PC-9 (cell line): ENCODE data around the gene ITGB7. TPM values are rescaled to one million over a fixed set of nuclear protein-coding genes. Genes with fewer than 3 reads are reported as not detected.

Source experiments
- BruUV-seq: library from RNA; stranded (reverse); fragments of 400-500 nt; replicated peaks from 2 replicates; lab custom pipeline; 2021; lab: Mats Ljungman, UMichigan
- CTCF ChIA-PET: fragments of 300-600 bp; sonication (Branson Sonifier 250); formaldehyde crosslinking; loops from one replicate; lab custom pipeline; 2022; ENCODE audit warnings: antibody characterized with exemption; lab: Charles Lee
- POLR2A ChIA-PET: fragments of 300-600 bp; sonication (Branson Sonifier 250); formaldehyde crosslinking; loops from one replicate; lab custom pipeline; 2022; ENCODE audit warnings: antibody characterized with exemption; ENCODE audit not compliant: unreplicated experiment; lab: Charles Lee
- DNase-seq, 2 experiments: peaks; one replicate each; pipeline versions ENCODE4 v3.0.0 to v3.0.0-alpha.2; 2015 to 2022; ENCODE audit warnings: mixed read lengths in 1 of 2
- H2AFZ ChIP-seq: fragments of 200-600 bp; sonication (generic); 2 replicates; pipeline ENCODE4 v1.8.1; 2017; ENCODE audit warnings: antibody characterized with exemption
- H3F3A ChIP-seq: fragments of 200-600 bp; sonication (generic); 2 replicates; pipeline ENCODE4 v1.8.1; 2017; ENCODE audit warnings: antibody characterized with exemption, mild to moderate bottlenecking, low read depth; ENCODE audit not compliant: insufficient read depth
- H3K27ac ChIP-seq: fragments of 200-600 bp; sonication (generic); 2 replicates; pipeline ENCODE4 v1.6.1; 2016; ENCODE audit warnings: mixed run types
- H3K27me3 ChIP-seq: fragments of 200-600 bp; sonication (generic); 2 replicates; pipeline ENCODE4 v1.6.1; 2016; ENCODE audit warnings: low read depth, mixed run types; ENCODE audit not compliant: insufficient read depth
- H3K36me3 ChIP-seq: fragments of 200-600 bp; sonication (generic); 2 replicates; pipeline ENCODE4 v1.6.1; 2016; ENCODE audit warnings: low read depth, mixed run types
- H3K4me1 ChIP-seq: fragments of 200-600 bp; sonication (generic); replicated peaks from 2 replicates; pipeline ENCODE4 v1.6.1; 2016; ENCODE audit warnings: mixed run types; ENCODE audit not compliant: insufficient read depth
- H3K4me2 ChIP-seq: fragments of 200-600 bp; sonication (generic); 2 replicates; pipeline ENCODE4 v1.6.1; 2017; ENCODE audit warnings: mixed run types
- H3K4me3 ChIP-seq: fragments of 200-600 bp; sonication (generic); 2 replicates; pipeline ENCODE4 v1.6.1; 2016; ENCODE audit warnings: mixed run types
- H3K79me2 ChIP-seq: fragments of 200-600 bp; sonication (generic); 2 replicates; pipeline ENCODE4 v1.6.1; 2017; ENCODE audit warnings: low read depth, mixed run types
- H3K9me2 ChIP-seq: fragments of 200-600 bp; sonication (generic); 2 replicates; pipeline ENCODE4 v1.8.1; 2017; ENCODE audit warnings: mild to moderate bottlenecking; ENCODE audit not compliant: insufficient read depth
- H3K9me3 ChIP-seq: fragments of 200-600 bp; sonication (generic); 2 replicates; pipeline ENCODE4 v1.8.1; 2016; ENCODE audit warnings: low read depth; ENCODE audit not compliant: insufficient read depth
- H4K20me1 ChIP-seq: fragments of 200-600 bp; sonication (generic); 2 replicates; pipeline ENCODE4 v1.8.1; 2017; ENCODE audit not compliant: insufficient read depth
- CTCF ChIP-seq: fragments of 200-600 bp; sonication (generic); conservative IDR thresholded peaks from 2 replicates; pipeline ENCODE4 v1.6.1; 2017; ENCODE audit warnings: mixed run types, antibody characterized with exemption, mild to moderate bottlenecking, moderate library complexity
- EZH2 ChIP-seq: fragments of 200-600 bp; sonication (generic); IDR thresholded peaks from 2 replicates; pipeline ENCODE4 v1.8.0; 2017; ENCODE audit warnings: antibody characterized with exemption, low read depth
- intact Hi-C: fragments of 100-400 bp; cut with micrococcal nuclease; formaldehyde crosslinking; loops from one replicate; pipeline ENCODE4 v1.10.0; 2022; ENCODE audit not compliant: unreplicated experiment
- total RNA-seq: library from RNA; stranded (reverse); gene quantifications from 2 replicates; pipeline ENCODE4 v1.2.3, GENCODE V29; 2021

ITGB7 gene
- total RNA-seq, 1 experiment from 2014 or later = 3.3 TPM

- intact Hi-C loops = no loop called here
- Histone ChIP-seq H3K27me3 (no peaks in the 10 kb centered on the region), H2AFZ (no peak overlapping the region), H4K20me1 (no peaks in the 10 kb centered on the region), H3K9me3 (no peaks in the 10 kb centered on the region), H3K9me2 (no peaks in the 10 kb centered on the region), H3K4me1 (peaks cover 59% of the 10 kb centered on the region), H3K27ac (peak overlapping the region; percentile 23; the same call in 1 of the 2 replicates), H3F3A (peaks cover 44% of the 10 kb centered on the region), H3K4me3 (no peak overlapping the region), H3K79me2 (peaks cover 38% of the 10 kb centered on the region), H3K4me2 (peak overlapping the region; percentile 41), H3K36me3 (peaks cover 5% of the 10 kb centered on the region; the same call in 1 of the 2 replicates)
- no TSS peak for BruUV-seq
- ChIA-PET POLR2A (interaction anchor here (0.5 to 0.7 kb wide), 3 partner anchors 120 to 344 kb away, joined by 3 read pairs; no protein-coding TSS in a partner anchor), CTCF (interaction anchor here (0.6 to 1.0 kb wide), 2 partner anchors 27 to 44 kb away, joined by 3 to 14 read pairs; partner anchors contain the start of gene ZNF740)
- peak; percentile 54 to 76 for DNase-seq
- TF ChIP-seq CTCF = 0 out of 2 replicates have a peak, but pooled peaks have one; percentile 36
- no peak for TF ChIP-seq EZH2
Observed at GRCh38 chr12:53224061-53224896, 17.2 kb upstream of the ITGB7 start.

DNA sequence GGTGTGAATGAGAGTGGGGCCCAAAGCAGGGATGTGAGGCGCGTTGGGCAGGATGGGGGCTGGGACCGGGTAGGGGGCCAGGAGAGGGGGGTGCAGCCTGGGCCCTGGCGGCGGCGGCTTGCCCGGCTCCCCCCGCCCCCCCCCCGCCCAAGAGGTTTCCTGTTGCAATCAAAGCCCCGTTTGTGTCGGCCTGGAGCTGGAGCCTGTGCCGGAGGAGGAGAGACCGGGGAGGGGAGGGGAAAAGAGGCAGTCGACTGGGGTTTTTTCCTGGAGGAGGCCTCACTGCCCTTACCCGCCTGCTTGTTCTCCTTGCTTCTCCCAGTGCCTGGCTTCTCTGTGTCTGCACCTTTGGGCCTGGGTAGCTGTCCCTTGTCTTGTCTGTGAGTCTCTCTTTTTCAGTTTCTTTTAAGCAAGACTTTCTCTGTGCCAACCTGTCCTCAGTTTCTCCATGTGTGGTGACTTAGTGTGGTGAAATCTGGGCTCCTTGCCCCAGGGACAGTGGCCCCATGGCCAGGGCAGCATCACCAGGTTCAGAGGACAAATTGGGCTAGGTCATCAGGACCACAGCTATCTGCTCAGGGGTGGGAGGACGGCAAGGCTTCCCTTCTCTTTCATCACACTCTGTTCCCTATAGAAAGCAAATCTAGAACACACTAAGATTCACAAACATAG lies 16.5 kb upstream of the ITGB7 start:
- Histone ChIP-seq H3K36me3 (no peaks in the 10 kb centered on the region), H4K20me1 (no peaks in the 10 kb centered on the region), H2AFZ (no peak overlapping the region), H3K9me3 (no peaks in the 10 kb centered on the region), H3K27ac (0 out of 2 replicates have a peak overlapping the region, but pooled peaks have one; percentile 23), H3K4me1 (peaks cover 61% of the 10 kb centered on the region), H3K4me3 (no peak overlapping the region), H3F3A (peaks cover 44% of the 10 kb centered on the region), H3K79me2 (peaks cover 39% of the 10 kb centered on the region), H3K27me3 (no peaks in the 10 kb centered on the region), H3K4me2 (no peak overlapping the region), H3K9me2 (no peaks in the 10 kb centered on the region)
- intact Hi-C loops = no loop called here
- TF ChIP-seq CTCF = no peak
- no peak for TF ChIP-seq EZH2
- BruUV-seq = no TSS peak
- ChIA-PET POLR2A (no interaction called here), CTCF (interaction anchor here (0.6 to 0.7 kb wide), 2 partner anchors 43 to 61 kb away, joined by 7 to 14 read pairs; partner anchors contain the start of gene ZNF740)
- DNase-seq = no peak

DNA sequence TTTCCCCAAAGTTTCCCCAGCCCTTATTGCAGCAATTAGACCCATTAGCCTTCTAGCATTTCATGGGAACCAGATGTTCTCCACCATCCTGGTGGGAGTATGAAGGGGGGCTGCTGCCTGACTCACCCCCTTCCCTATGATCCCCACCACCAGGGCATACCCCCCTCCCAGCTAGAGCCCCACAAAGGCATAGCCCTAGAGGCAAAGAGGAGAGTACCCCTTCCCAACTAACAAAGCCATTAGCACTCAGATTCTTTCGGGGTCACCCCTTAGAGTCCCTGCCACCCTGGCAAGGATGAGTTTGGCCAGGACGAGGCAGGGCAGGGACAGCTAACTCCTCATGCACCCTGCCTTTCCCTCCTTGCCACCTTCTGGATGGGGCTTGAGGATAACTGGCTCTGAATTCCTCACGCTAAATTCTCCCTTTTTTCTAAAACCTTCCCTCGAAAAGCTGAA lies 15.8 kb upstream of the ITGB7 start:
- Histone ChIP-seq H3K9me2 (no peaks in the 10 kb centered on the region), H3F3A (peaks cover 44% of the 10 kb centered on the region), H4K20me1 (no peaks in the 10 kb centered on the region), H3K36me3 (no peaks in the 10 kb centered on the region), H3K4me2 (peak overlapping the region; percentile 99), H3K9me3 (no peaks in the 10 kb centered on the region), H2AFZ (no peak overlapping the region), H3K27me3 (no peaks in the 10 kb centered on the region), H3K4me3 (no peak overlapping the region), H3K79me2 (peaks cover 43% of the 10 kb centered on the region), H3K27ac (0 out of 2 replicates have a peak overlapping the region, but pooled peaks have one; percentile 96), H3K4me1 (peaks cover 68% of the 10 kb centered on the region)
- TF ChIP-seq CTCF = no peak
- no peak for TF ChIP-seq EZH2
- intact Hi-C loops = no loop called here
- no TSS peak for BruUV-seq
- ChIA-PET POLR2A (no interaction called here), CTCF (interaction anchor here (0.7 kb wide), 2 partner anchors 42 to 61 kb away, joined by 3 to 7 read pairs; no protein-coding TSS in a partner anchor)
- DNase-seq = no peak
